Measurements from ENCODE around the gene PPFIBP2.
"Not testable (repeated sequence)": the region's sequence is repeated elsewhere in the genome, so short reads cannot be mapped to it uniquely, and the experiment has no call there.

PPFIBP2 gene

GRCh38 chr11:7499081-7499480 lies 14.7 kb upstream of the PPFIBP2 start:
- no peak for DNase-seq (ENCODE audit: low read depth)

- no peak for DNase-seq (ENCODE audit: low read depth)
Observed at GRCh38 chr11:7500251-7500650, 13.5 kb upstream of the PPFIBP2 start.

GRCh38 chr11:7501251-7501650 lies 12.5 kb upstream of the PPFIBP2 start:
- no peak for DNase-seq (ENCODE audit: low read depth)

- DNase-seq (ENCODE audit: low read depth) = no peak
Observed at GRCh38 chr11:7501894-7502293, 11.9 kb upstream of the PPFIBP2 start.

- no peak for DNase-seq (ENCODE audit: low read depth)
Observed at GRCh38 chr11:7506243-7506642, 7.6 kb upstream of the PPFIBP2 start.

GRCh38 chr11:7508087-7508486 lies 5.7 kb upstream of the PPFIBP2 start:
- no peak for DNase-seq (ENCODE audit: low read depth)

GRCh38 chr11:7509966-7510365 lies 3.8 kb upstream of the PPFIBP2 start:
- DNase-seq (ENCODE audit: low read depth) = no peak

GRCh38 chr11:7511401-7511800 lies 2.4 kb upstream of the PPFIBP2 start:
- DNase-seq (ENCODE audit: low read depth) = no peak

GRCh38 chr11:7512525-7513233 lies 1.1 kb upstream of the PPFIBP2 start:
- no peak for DNase-seq (ENCODE audit: low read depth)

GRCh38 chr11:7514099-7514591 lies 346 bp downstream of the PPFIBP2 start:
- DNase-seq (ENCODE audit: low read depth) = no peak

GRCh38 chr11:7515447-7515886 lies 1.7 kb downstream of the PPFIBP2 start:
- DNase-seq (ENCODE audit: low read depth) = no peak

- DNase-seq (ENCODE audit: low read depth) = no peak
Observed at GRCh38 chr11:7516475-7516874, 2.7 kb downstream of the PPFIBP2 start.

GRCh38 chr11:7517743-7518142 lies 3.9 kb downstream of the PPFIBP2 start:
- not testable (repeated sequence) for DNase-seq (ENCODE audit: low read depth)

GRCh38 chr11:7518811-7519562 lies 5.2 kb downstream of the PPFIBP2 start:
- DNase-seq (ENCODE audit: low read depth) = no peak

GRCh38 chr11:7520011-7520942 lies 6.5 kb downstream of the PPFIBP2 start:
- no peak for DNase-seq (ENCODE audit: low read depth)

- DNase-seq (ENCODE audit: low read depth) = no peak
Observed at GRCh38 chr11:7520981-7521487, 7.2 kb downstream of the PPFIBP2 start.

- DNase-seq (ENCODE audit: low read depth) = no peak
Observed at GRCh38 chr11:7522121-7522520, 8.3 kb downstream of the PPFIBP2 start.

GRCh38 chr11:7522546-7522945 lies 8.7 kb downstream of the PPFIBP2 start:
- no peak for DNase-seq (ENCODE audit: low read depth)

- DNase-seq (ENCODE audit: low read depth) = no peak
Observed at GRCh38 chr11:7523416-7524210, 9.8 kb downstream of the PPFIBP2 start.

- no peak for DNase-seq (ENCODE audit: low read depth)
Observed at GRCh38 chr11:7524462-7525235, 10.8 kb downstream of the PPFIBP2 start.
